ENCODE measurements around the gene MINDY3.

- TF ChIP-seq CTCF (optimal IDR thresholded peaks at IDR 0.05 in 1 of 3, IDR thresholded peaks at IDR 0.05 in 1 of 3, conservative IDR thresholded peaks at IDR 0.05 in 1 of 3; ENCODE audit: extremely low read depth in 1 of 3, insufficient read depth in 2 of 3, low read length in 3 of 3), result no peak
- TF ChIP-seq EZH2 (IDR thresholded peaks at IDR 0.05; ENCODE audit: low read length), result no peak
These were observed 112.7 kb downstream of the MINDY3 start for GRCh38 chr10:15747632-15748031.

Data from keratinocyte (primary cell).